HepG2 (cell line): ENCODE data around the gene PLK3. TPM values are rescaled to one million over a fixed set of nuclear protein-coding genes. Genes with fewer than 3 reads are reported as not detected.

Experiments used
- ARID2 ChIP-seq: sonication (generic); formaldehyde crosslinking; IDR thresholded peaks from 2 replicates; pipeline ENCODE4 v1.8.1; 2022; ENCODE audit warnings: mild to moderate bottlenecking, missing genetic modification reagents, borderline replicate concordance
- DBP ChIP-seq: sonication (generic); formaldehyde crosslinking; IDR thresholded peaks from 2 replicates; pipeline ENCODE4 v1.4.0; 2020; ENCODE audit warnings: missing genetic modification reagents; ENCODE audit errors: not compliant biosample characterization
- DMAP1 ChIP-seq: IDR thresholded peaks from 2 replicates; pipeline ENCODE4 v1.6.1; 2016
- FIP1L1 ChIP-seq: fragments of 200-400 bp; formaldehyde crosslinking; IDR thresholded peaks from 2 replicates; pipeline ENCODE4 v1.6.1; 2018; ENCODE audit warnings: low read depth, mild to moderate bottlenecking, low read length, moderate library complexity, borderline replicate concordance; ENCODE audit not compliant: insufficient read depth
- HINFP ChIP-seq: sonication (generic); formaldehyde crosslinking; IDR thresholded peaks from 2 replicates; pipeline ENCODE4 v1.4.0; 2020; ENCODE audit warnings: low read depth, mild to moderate bottlenecking, missing genetic modification reagents
- NBN ChIP-seq: fragments of 450-650 bp; conservative IDR thresholded peaks from 2 replicates; pipeline ENCODE4 v1.6.1; 2017
- PRDM4 ChIP-seq: sonication (generic); formaldehyde crosslinking; IDR thresholded peaks from 2 replicates; pipeline ENCODE4 v1.9.0; 2021; ENCODE audit warnings: missing genetic modification reagents, borderline replicate concordance
- SOX5 ChIP-seq: IDR thresholded peaks from 2 replicates; pipeline ENCODE4 v1.6.1; 2016; ENCODE audit warnings: borderline replicate concordance
- TBL1XR1 ChIP-seq: fragments of 150-350 bp; IDR thresholded peaks from 2 replicates; pipeline ENCODE4 v1.6.1; 2014; ENCODE audit warnings: borderline replicate concordance, low read length; ENCODE audit not compliant: partially characterized antibody
- TFDP2 ChIP-seq: sonication (generic); formaldehyde crosslinking; IDR thresholded peaks from 2 replicates; pipeline ENCODE4 v1.4.0; 2020; ENCODE audit warnings: missing genetic modification reagents
- ZFP62 ChIP-seq: sonication (generic); formaldehyde crosslinking; IDR thresholded peaks from 2 replicates; pipeline ENCODE4 v1.4.0; 2020; ENCODE audit warnings: missing genetic modification reagents
- ZNF329 ChIP-seq: sonication (generic); formaldehyde crosslinking; IDR thresholded peaks from 2 replicates; pipeline ENCODE4 v1.9.0; 2021; ENCODE audit warnings: low read depth, mild to moderate bottlenecking, missing genetic modification reagents
- ZNF484 ChIP-seq: sonication (generic); formaldehyde crosslinking; IDR thresholded peaks from 2 replicates; pipeline ENCODE4 v1.5.1; 2020; ENCODE audit warnings: mild to moderate bottlenecking, low read depth, missing genetic modification reagents, borderline replicate concordance
- ZNF609 ChIP-seq: sonication (generic); formaldehyde crosslinking; IDR thresholded peaks from 2 replicates; pipeline ENCODE4 v1.4.0; 2020; ENCODE audit warnings: mild to moderate bottlenecking, missing genetic modification reagents, borderline replicate concordance
- ZNF879 ChIP-seq: sonication (generic); formaldehyde crosslinking; IDR thresholded peaks from 2 replicates; pipeline ENCODE4 v1.8.1; 2023; ENCODE audit warnings: missing genetic modification reagents
- ZNF891 ChIP-seq: sonication (generic); formaldehyde crosslinking; IDR thresholded peaks from 2 replicates; pipeline ENCODE4 v1.5.0; 2020; ENCODE audit warnings: mild to moderate bottlenecking, missing genetic modification reagents
- polyA plus RNA-seq, 8 experiments: library from polyadenylated mRNA; depleted of rRNA in 3 of 8; stranded (reverse) in 7 of 8; unstranded in 1 of 8; fragments of >200 nt; fragmentation: Illumina TruSeq in 4 of 8; extraction: Trizol in 4 of 8; gene quantifications; 2 replicates each; pipeline versions ENCODE4 v1.2.1 to v1.2.3, GENCODE V29; 2011 to 2016; ENCODE audit warnings: low read depth in 4 of 8, missing spikeins in 1 of 8, mixed read lengths in 1 of 8; ENCODE audit not compliant: insufficient read depth in 1 of 8
- total RNA-seq, 5 experiments: library from RNA; depleted of rRNA; stranded (reverse); fragments of >200 nt; fragmentation: Illumina TruSeq; extraction: Trizol; gene quantifications; 2 replicates each; pipeline ENCODE4 v1.2.3, GENCODE V29; 2016; ENCODE audit warnings: low read depth in 1 of 5

Gene PLK3
- total and polyA plus RNA-seq, 2 of the 13 experiments (the other 11 are each of a cell fraction or from before 2014, with no cell fraction given) = 9.8 to 16.9 TPM

GRCh38 chr1:44775078-44775929 lies 24.9 kb upstream of the PLK3 start, which contains the start of gene RPS8 (continued):
- TF ChIP-seq ZNF609 = 0 out of 2 replicates have a peak, but pooled peaks have one; percentile 29
- TF ChIP-seq ZNF891 (CRISPR knock-in tag) = 0 out of 2 replicates have a peak, but pooled peaks have one; percentile 45
- TF ChIP-seq PRDM4 (CRISPR knock-in tag) = no peak
- TF ChIP-seq TBL1XR1 = peak; percentile 51
- TF ChIP-seq HINFP = no peak
- TF ChIP-seq ARID2 (CRISPR knock-in tag) = no peak
- no peak for TF ChIP-seq NBN
- peak; percentile 64 for TF ChIP-seq TFDP2 (CRISPR knock-in tag)
- TF ChIP-seq ZNF484 (CRISPR knock-in tag) = no peak
- no peak for TF ChIP-seq ZNF329 (CRISPR knock-in tag)
- TF ChIP-seq FIP1L1 = peak; percentile 51; the same call in 1 of the 2 replicates
- TF ChIP-seq ZNF879 (CRISPR knock-in tag) = peak; percentile 73; the same call in 1 of the 2 replicates
- TF ChIP-seq SOX5 = no peak; the same call in 1 of the 2 replicates
- peak; percentile 57; the same call in 1 of the 2 replicates for TF ChIP-seq ZFP62 (CRISPR knock-in tag)
- TF ChIP-seq DMAP1 (CRISPR knock-in tag) = peak; percentile 96
- TF ChIP-seq DBP (CRISPR knock-in tag) = peak; percentile 86
